Peyer's patch (tissue), 4 donors: ENCODE data around the gene SPATA7.
"Not testable (repeated sequence)": the region's sequence is repeated elsewhere in the genome, so short reads cannot be mapped to it uniquely, and the experiment has no call there.

ENCODE experiments used
- POLR2A ChIP-seq, 2 donors: fragments of 450-650 bp; IDR thresholded peaks; one replicate each; pipeline ENCODE4 v1.5.1; 2017; ENCODE audit warnings: antibody characterized with exemption in 2 of 2, mild to moderate bottlenecking in 2 of 2, moderate library complexity in 2 of 2
- TF ChIP-seq, protein P1 (sequence below), 6 experiments: fragments of 450-650 bp in 4 of 6; fragments of 200-600 bp in 2 of 6; sonication (generic) in 1 of 6; IDR thresholded peaks; one replicate each; pipeline ENCODE4 v1.5.1; 2017 to 2019; ENCODE audit warnings: antibody characterized with exemption in 6 of 6, mild to moderate bottlenecking in 3 of 6, moderate library complexity in 1 of 6

DNA sequence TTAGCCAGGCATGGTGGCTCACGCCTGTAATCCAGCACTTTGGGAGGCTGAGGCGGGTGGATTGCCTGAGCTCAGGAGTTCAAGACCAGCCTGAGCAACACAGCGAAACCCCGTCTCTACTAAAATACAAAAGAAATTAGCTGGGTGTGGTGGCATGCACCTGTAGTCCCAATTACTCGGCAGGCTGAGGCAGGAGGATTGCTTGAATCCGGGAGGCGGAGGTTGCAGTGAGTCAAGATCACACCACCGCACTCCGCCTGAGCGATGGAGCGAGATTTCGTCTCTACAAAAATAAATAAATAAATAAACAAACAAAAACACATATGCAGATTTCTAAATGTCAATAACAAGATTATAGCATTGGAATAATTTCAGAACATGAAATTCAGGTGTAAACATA is 3.8 kb upstream of the SPATA7 start:
- TF ChIP-seq, protein P1, sequence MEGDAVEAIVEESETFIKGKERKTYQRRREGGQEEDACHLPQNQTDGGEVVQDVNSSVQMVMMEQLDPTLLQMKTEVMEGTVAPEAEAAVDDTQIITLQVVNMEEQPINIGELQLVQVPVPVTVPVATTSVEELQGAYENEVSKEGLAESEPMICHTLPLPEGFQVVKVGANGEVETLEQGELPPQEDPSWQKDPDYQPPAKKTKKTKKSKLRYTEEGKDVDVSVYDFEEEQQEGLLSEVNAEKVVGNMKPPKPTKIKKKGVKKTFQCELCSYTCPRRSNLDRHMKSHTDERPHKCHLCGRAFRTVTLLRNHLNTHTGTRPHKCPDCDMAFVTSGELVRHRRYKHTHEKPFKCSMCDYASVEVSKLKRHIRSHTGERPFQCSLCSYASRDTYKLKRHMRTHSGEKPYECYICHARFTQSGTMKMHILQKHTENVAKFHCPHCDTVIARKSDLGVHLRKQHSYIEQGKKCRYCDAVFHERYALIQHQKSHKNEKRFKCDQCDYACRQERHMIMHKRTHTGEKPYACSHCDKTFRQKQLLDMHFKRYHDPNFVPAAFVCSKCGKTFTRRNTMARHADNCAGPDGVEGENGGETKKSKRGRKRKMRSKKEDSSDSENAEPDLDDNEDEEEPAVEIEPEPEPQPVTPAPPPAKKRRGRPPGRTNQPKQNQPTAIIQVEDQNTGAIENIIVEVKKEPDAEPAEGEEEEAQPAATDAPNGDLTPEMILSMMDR (IDR thresholded peaks at IDR 0.05) = not testable (repeated sequence)
- TF ChIP-seq POLR2A (IDR thresholded peaks at IDR 0.05) = not testable (repeated sequence)
